Fibroblast of pulmonary artery (primary cell): ENCODE results near the gene PNPLA2.
A peak's percentile ranks its signal among the peaks of the same experiment; 100 is the strongest.

Experiments
- DNase-seq: peaks from one replicate; pipeline ENCODE4 v3.0.0-alpha.2; 2010; ENCODE audit warnings: low read depth
- H3K4me3 ChIP-seq: replicated peaks from 2 replicates; pipeline ENCODE4 v1.5.1; 2011; ENCODE audit warnings: low read depth, mild to moderate bottlenecking, control low read depth, low read length, moderate library complexity
- TF ChIP-seq, protein P1 (sequence below): IDR thresholded peaks from 2 replicates; pipeline ENCODE4 v1.5.1; 2011; ENCODE audit warnings: mild to moderate bottlenecking, control low read depth, low read length, inconsistent platforms; ENCODE audit errors: missing control alignments

Gene PNPLA2

DNA sequence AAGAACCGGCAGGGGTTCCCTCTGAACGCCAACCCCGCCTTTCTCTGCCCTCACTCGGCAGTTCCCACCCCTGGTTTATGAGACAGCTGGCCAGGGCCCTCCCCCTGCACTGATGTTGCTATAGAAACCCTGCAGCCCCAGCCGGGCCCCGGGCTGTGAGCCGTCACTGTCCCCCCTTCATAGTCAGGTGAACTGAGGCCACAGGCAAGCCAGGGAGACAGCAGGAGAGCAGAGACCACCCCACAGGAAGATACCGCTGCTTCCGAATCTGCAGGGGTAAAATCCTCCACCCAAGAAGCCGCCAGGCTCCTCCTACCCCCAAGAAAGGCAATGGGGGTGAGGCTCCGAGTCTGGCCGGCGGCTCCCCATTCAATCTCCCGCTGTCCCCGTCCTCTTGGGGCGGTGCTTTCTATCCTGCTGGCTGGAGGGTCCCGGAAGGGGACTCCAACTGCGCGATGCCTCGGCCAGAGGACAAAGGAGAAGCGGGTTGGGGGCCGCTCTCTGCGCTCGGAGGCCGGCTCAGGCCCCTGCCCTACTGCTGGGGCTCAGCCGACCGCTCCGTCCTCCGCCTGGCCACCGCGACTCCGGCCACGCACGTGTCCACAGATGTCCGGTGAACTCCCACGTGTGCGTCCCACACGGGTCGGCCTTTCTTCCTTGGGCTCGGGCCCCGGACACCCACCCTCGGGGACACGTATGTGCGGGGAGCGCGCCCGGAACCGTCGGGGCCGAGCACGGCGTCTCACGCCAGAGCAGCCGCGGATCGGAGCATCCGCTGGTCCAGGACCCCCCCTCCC lies 21.2 kb upstream of the PNPLA2 start:
- peak overlapping the region; percentile 76 for H3K4me3 ChIP-seq
- peak; percentile 76 for DNase-seq
- TF ChIP-seq, protein P1, sequence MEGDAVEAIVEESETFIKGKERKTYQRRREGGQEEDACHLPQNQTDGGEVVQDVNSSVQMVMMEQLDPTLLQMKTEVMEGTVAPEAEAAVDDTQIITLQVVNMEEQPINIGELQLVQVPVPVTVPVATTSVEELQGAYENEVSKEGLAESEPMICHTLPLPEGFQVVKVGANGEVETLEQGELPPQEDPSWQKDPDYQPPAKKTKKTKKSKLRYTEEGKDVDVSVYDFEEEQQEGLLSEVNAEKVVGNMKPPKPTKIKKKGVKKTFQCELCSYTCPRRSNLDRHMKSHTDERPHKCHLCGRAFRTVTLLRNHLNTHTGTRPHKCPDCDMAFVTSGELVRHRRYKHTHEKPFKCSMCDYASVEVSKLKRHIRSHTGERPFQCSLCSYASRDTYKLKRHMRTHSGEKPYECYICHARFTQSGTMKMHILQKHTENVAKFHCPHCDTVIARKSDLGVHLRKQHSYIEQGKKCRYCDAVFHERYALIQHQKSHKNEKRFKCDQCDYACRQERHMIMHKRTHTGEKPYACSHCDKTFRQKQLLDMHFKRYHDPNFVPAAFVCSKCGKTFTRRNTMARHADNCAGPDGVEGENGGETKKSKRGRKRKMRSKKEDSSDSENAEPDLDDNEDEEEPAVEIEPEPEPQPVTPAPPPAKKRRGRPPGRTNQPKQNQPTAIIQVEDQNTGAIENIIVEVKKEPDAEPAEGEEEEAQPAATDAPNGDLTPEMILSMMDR = no peak

GRCh38 chr11:798093-798713 lies 20.5 kb upstream of the PNPLA2 start, which contains the start of gene SLC25A22:
Gene SLC25A22, minus strand, starts transcription at chr11:798281. Its CDS starts 3,275 bp downstream, at chr11:795006.
- DNase-seq = peak; percentile 74
- TF ChIP-seq, protein P1 = peak; percentile 22
- peak within 1 kb of the TSS; percentile 76 for H3K4me3 ChIP-seq

DNA sequence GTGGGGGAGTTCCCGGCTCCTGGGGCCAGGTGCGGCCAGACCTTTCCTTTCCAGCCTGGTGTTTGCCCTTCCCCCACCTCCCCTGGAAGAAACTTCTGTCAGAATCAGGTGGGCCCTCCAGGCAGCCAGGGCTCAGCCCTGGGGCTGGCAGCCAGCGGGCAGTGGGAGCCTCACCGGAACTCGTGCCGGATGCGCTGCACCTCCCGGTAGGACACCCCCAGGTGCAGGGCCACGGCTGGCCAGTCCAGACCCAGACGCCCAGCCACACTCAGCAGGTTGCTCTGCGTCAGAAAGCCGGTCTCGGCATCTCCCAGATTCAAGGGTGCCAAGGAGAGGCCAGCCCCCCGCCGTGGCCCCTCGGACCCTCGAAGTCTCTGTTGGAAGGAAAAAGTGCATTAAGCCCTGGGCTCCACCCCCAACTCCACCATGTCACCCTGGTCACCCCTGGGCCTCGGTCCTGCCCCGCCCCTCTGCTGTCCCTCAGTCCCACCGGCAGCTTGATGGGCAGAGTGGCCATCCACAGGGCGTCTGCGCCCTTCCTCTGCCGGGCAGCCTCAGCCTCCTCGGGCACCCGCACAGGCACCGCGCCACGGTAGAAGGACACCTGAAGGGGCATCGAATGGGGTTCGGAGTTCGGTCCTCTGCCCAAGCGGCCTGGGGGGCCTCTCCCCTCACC lies 18.9 kb upstream of the PNPLA2 start:
- TF ChIP-seq, protein P1 = no peak
- DNase-seq = no peak
- no peak overlapping the region for H3K4me3 ChIP-seq

GRCh38 chr11:800473-800872 lies 18.2 kb upstream of the PNPLA2 start:
- no peak for DNase-seq
- no peak overlapping the region for H3K4me3 ChIP-seq

DNA sequence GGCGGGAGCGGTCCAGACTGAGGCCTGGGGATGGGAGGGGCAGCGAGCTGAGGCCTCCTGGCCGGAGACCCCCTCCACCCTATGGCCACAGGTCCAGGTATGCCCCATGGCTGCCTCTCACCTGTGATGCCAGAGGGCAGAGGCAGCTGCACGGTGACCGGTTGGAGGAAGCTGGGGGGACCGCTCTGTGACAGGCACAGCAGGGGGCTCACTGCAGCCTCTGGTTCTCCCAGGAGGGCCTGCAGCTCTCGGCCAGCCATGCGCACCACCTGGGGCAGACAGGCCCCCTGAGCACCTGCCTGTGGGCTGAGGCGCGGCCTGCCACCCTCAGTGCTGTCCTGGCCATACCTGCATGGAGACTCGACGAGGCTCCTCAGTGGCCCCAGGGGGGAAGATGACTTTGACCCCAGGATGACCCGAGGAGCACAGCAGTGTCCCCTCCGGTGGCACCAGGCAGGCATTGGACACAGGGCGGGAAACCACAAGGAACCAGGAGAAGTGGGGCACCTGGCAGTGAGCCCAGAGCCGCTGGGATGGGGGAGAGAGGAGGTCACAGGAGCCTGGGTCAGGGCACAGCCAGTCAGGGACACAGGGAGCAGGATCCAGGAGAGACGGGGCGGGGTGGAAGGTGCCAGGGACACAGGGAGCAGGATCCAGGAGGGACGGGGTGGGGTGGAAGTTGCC lies 17.5 kb upstream of the PNPLA2 start:
- TF ChIP-seq, protein P1 = no peak
- H3K4me3 ChIP-seq = no peak overlapping the region
- DNase-seq = no peak

More at GRCh38 chr11:800473-800872, 18.2 kb upstream of the PNPLA2 start:
- TF ChIP-seq, protein P1 = no peak

- no peak overlapping the region for H3K4me3 ChIP-seq
- no peak for DNase-seq
- TF ChIP-seq, protein P1 = no peak
Measured at GRCh38 chr11:802018-802617, 16.6 kb upstream of the PNPLA2 start.
